GM18870 (cell line): ENCODE data around the gene TSC2.

Experiments used
- ATAC-seq: cut with Tn5 transposase; IDR thresholded peaks from one replicate; pipeline ENCODE4 v1.9.1; 2021; ENCODE audit warnings: moderate library complexity; ENCODE audit not compliant: unreplicated experiment

The TSC2 gene

DNA sequence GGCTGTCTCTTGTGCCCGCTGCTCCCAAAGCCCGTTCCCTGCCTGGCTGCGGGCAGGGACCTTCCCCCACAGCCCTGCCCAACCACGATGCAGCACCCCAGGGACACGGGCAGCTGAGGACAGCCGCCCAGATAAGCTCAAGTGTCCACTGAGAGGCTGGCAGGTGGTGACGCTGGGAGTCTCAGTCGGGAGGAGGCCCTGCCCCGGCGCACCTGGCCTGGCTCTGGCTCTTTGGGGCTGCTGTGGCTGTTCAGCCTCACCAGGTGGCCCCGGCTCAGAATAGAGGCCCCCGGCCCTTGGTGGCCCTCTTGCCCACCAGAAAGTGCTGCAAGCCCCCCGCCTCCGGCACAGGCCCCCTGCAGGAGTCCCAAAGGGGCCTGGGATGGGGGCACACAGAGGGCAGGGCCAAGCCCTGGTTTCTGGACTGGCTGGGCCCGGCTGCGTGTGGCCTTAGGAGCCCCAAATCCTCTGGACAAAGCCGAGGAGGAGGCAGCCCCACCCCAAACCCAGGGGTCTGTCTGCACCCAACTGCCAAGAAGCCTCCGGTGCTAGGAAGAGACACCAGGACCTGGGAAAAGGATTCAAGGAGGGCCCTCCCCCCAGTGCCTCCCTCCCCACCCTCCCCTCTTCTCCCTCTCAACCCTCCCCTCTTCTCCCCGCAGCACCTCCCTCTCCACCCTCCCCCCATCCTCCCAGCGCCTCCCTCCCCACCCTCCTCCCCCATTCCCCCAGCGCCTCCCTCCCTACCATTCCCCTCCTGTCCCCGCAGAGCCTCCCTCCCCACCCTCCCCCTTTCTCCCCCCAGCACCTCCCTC is 5.4 kb upstream of the TSC2 start:
- ATAC-seq = no peak

DNA sequence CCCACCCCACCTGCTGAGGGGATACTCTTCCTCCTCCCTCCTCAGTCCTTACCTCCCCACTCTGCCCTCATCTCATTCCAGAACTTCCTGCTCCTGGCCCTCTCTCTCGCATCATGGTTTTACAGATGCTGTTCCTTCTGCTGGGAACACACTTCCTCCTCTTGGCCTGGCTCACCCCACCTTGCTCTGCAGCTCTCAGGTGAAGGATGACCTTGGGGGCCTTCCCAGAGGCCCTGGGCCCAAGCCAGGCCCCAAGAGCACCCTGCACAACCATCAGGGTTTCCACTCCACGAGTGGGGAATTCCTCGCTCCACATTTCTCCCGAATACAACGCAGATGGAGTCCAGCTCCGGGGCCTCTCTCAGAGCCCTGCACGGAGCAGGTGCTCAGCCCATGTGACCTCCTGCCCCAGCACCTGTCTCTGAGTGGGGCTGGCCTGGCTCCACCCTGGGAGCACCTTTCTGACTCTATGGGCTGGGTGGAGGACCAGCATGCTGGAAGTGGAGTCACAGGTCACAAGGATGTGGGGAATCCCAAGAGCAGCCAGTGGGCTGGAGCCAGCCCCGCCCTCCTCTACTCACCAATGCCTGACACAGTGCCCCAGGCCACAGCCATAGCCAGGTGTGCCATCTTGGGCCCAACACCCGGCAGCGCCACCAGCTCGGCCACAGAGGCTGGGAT is 4.7 kb upstream of the TSC2 start:
- no peak for ATAC-seq

GRCh38 chr16:2043667-2044451 is 3.9 kb upstream of the TSC2 start:
- no peak for ATAC-seq

DNA sequence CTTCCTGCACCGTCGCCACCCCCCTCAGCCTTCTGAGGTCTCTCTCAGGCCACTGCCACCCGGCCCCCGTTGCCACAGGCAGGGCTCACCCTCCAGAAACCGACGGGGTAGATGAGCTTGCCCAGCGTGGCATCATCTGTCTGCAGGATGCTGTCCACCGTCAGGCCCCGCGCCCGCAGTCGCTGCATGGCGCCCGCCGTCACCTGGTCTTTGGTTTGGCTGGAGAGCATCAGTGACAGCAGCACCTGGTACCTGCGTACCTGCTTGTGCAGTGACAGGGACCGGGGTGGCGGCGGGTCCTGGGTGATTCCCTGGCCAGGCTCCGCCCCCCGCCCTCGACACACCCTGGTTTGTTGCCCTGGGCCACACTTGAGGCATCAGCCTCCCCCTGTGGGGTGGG is 3.2 kb upstream of the TSC2 start:
- no peak for ATAC-seq

DNA sequence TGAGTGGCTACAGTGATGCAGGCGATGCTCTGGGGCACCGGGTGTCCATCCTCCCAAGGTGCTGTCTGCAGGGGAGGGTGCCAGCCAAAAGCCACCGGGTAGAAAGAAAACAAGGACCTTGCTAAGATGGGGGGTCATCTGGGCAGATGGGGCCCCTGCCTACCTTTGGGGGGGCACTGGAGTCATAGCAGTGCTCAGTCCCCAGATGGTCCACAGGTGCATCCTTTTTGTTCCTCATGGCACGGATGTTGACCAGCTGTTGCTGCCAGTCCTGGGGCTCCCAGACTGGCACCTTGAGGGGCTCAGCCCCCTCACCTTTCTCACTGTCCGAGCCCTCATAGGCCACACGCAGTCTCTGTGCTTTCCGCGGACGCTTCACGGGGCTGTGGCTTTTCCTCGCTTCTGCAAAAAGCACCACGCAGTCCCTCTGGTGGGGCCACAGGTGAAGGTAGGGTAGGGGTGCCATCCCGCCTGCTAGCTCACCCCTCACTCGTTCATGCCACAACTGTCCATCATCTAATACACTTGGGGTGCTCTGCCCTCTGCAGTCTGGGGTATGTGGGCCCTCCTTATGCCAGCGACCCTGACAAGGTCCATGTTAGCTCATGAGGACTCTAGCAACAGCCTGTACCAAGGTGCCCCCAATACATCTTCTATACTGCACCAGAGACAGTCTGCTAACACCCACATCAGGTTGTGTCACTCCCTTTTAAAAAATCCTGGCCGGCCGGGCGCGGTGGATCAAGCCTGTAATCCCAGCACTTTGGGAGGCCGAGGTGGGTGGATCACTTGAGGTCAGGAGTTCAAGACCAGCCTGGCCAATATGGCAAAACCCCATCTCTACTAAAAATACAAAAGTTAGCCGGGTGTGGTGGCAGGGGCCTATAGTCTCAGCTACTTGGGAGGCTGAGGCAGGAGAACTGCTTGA is 1.6 kb upstream of the TSC2 start:
- no peak for ATAC-seq

DNA sequence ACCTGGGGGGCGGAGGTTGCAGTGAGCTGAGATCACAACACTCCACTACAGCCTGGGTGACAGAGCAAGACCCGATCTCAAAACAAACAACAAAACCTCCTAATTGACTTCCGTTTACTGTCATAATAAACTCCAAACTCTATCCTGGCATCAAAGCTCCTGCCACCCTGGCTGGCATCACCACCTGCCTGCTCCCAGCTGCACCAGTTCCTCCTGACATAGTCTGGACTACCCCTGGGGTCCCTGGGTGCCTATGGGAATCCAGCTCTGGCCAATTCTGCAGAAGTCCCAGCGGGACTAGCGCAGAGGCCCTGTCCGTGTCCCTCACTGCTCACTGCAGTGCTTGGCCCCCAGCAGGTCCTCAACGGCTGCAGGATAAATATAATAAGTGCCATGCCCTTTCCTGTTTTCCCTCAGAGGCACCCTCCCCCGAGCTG is 874 bp upstream of the TSC2 start:
- no peak for ATAC-seq

- ATAC-seq = no peak
Measured at GRCh38 chr16:2048116-2048543, 345 bp downstream of the TSC2 start.

- ATAC-seq = no peak
Measured at GRCh38 chr16:2053211-2053610, 5.4 kb downstream of the TSC2 start.

DNA sequence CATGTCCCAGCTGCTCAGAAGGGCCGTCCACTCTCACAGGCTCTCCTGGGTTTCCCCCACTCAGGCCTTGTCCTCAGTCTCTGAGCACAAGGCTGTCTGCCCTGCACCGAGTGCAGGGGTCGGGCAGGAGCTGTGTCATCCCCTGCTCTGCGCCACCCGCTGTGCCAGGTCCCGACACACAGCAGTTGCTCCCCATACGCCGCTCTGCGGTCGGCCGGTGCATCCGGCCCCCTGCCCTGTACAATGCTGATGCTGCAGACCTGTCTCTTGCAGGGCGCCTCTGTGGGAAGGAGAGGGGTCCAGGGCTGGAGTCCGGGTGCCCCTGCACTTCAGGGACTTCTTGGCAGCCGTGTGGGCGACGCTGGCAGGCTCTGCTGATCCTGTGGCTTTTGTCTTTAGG is 6.1 kb downstream of the TSC2 start:
- ATAC-seq = no peak

- no peak for ATAC-seq
Measured at GRCh38 chr16:2054543-2055245, 6.9 kb downstream of the TSC2 start.

GRCh38 chr16:2056077-2056476 is 8.3 kb downstream of the TSC2 start:
- no peak for ATAC-seq

DNA sequence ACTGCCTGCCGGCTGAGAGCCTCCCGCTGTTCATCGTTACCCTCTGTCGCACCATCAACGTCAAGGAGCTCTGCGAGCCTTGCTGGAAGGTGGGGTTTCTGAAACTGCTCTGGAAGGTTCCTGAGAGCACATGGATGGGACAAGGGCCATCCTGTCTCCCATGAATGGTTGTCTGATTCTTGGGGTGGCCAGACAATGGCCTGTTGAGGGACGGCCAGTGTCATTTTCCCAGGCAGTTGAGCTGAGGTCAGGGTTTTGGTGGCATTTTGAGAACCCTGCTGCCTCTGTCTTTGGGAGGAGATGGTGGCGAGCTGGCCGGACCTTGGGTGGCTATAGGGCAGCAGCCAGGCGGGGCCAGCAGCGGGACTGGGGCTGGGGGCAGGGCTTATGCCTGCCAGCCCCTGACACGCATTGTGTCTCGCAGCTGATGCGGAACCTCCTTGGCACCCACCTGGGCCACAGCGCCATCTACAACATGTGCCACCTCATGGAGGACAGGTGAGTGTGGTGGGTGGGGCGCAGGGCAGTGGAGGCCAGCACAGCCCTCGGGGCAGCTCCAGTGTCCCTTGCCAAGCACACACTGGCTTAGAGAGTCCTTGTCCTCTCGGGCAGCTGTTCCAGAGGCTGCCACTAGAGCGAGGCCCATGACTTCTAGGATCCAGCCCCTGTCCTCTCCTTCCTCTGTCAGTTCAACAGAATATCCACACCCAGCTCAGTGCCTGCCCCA is 9.1 kb downstream of the TSC2 start:
- no peak for ATAC-seq

DNA sequence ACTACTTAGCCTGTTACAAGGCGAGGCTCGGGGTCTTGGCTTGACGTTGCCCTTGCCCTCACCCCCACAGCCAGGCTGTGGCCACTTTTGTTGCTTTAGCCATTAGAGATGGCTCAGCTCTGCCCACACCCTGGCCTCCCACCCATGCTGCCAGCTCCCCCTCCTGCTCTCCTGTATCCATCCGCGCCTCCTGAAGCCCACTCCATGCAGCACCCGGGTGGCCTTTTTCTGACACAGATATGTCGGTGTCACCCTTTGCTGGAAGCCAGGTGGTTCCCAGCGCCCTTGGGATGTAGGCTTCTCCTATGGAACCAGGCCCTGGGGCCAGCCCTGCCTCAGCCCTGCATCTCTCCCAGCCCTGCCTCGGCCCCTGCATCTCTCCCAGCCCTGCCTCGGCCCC is 9.7 kb downstream of the TSC2 start:
- ATAC-seq = no peak

DNA sequence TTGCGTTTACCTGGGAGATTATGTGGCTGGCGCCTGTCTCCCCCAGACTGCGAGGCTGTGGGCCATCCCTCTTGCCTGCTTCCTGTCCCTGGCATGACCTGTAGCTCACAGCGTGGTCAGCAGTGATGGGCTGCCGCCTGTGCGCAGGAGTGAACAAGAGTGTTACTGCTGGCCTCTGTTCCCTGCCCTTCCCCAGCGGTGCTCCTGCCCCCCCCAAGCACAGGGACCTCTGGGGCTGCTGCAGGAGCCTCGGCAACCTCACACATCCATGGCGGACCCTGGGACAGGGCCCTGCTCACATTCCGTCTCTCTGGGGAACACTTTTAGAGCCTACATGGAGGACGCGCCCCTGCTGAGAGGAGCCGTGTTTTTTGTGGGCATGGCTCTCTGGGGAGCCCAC is 10.6 kb downstream of the TSC2 start:
- ATAC-seq = no peak

DNA sequence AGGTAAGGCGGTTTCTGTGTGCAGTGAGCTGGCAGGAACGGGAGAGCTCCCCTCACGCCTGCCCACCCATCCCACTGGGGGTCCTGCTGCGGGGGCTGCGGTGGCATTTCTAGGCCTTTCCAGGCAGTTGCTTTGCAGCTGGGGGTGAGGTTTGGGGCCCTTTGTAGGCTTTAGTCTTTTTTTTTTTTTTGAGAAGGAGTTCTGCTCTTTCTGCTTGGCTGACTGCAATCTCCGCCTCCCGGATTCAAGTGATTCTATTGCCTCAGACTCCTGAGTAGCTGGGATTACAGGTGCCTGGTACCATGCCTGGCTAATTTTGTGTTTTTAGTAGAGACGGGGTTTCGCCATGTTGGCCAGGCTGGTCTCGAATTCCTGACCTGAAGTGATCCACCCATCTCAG is 11.1 kb downstream of the TSC2 start:
- ATAC-seq = no peak

DNA sequence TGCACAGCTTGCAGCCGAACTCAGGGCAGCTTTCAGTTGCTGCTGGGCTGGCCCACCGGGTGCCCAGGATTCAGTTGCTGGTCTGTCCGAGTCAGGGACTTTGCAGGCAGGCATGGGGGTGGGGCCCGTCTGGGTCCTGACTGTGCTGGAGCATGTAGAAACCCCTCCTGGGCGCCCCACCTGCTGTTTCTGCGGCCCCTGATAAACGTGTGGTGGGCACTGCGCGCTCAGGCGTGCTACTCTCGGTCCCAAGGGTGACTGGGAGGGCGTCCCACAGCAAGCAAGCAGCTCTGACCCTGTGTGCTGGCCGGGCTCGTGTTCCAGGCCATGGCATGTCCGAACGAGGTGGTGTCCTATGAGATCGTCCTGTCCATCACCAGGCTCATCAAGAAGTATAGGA is 12.6 kb downstream of the TSC2 start:
- ATAC-seq = no peak

DNA sequence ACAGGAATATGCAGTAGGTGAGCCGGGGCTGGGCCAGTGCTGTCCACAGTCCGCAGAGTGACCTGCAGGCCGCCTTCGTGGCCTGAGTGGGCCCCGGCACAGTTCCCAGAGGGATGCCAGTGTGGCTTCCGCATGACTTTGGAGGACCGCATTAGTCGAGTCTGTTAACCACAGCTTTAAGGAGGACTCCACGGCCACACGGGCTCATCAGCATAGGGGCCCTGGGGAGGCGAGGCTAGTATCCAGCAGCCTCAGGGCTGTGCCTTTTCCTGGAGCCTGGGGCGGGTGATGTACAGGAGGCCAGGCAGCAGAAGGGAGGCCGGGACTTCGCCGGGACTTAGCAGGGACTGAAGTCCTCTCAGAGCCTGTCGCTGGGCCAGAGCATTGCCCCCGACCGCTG is 13.2 kb downstream of the TSC2 start:
- no peak for ATAC-seq

GRCh38 chr16:2061526-2061925 is 13.7 kb downstream of the TSC2 start:
- no peak for ATAC-seq

DNA sequence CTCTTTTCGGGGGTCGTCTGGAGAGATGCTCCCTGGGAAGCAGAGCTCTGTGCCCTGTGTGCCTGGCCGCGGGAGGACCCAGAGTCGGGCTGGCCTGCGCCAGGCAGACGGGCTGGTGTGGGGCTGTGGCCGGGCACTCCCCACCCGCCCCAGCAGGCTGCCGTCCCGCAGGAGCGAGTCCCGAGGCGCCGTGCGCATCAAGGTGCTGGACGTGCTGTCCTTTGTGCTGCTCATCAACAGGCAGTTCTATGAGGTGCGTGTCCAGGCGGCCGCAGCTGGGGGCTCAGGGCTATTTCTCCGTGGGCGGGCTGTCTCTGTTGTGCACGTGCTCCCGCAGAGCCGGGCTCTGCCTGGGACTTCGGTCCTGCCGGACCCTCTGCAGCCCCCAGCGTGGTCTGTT is 15.0 kb downstream of the TSC2 start:
- no peak for ATAC-seq
